Mesodermal cell (in vitro differentiated cells): ENCODE results near the gene REV1.

Experiments used
- H3K27ac ChIP-seq: 2 replicates; pipeline ENCODE4 v1.7.0; 2013; ENCODE audit warnings: mild to moderate bottlenecking, low read depth, low read length, moderate library complexity; ENCODE audit not compliant: severe bottlenecking
- H3K36me3 ChIP-seq: 2 replicates; pipeline ENCODE4 v1.7.1; 2013; ENCODE audit warnings: mild to moderate bottlenecking, low read length, moderate library complexity; ENCODE audit not compliant: control insufficient read depth, insufficient read depth
- H3K4me1 ChIP-seq: one replicate; pipeline ENCODE4 v1.7.1; 2013; ENCODE audit warnings: mild to moderate bottlenecking, low read length; ENCODE audit not compliant: insufficient read depth, control insufficient read depth, poor library complexity, severe bottlenecking
- H3K4me3 ChIP-seq: 2 replicates; pipeline ENCODE4 v1.7.0; 2013; ENCODE audit warnings: low read length, control low read depth, mild to moderate bottlenecking; ENCODE audit not compliant: insufficient read depth, poor library complexity, severe bottlenecking; ENCODE audit errors: extremely low read depth
- H3K9me3 ChIP-seq: 2 replicates; pipeline ENCODE4 v1.7.1; 2013; ENCODE audit warnings: mild to moderate bottlenecking, low read length, moderate library complexity; ENCODE audit not compliant: control insufficient read depth
- WGBS, 2 experiments: methylation state at CpG; one replicate each; pipeline ENCODE4 v1.1.5; 2013; ENCODE audit warnings: missing lambda C conversion rate in 2 of 2; ENCODE audit not compliant: insufficient coverage in 2 of 2; 5-methylcytosine and 5-hydroxymethylcytosine counted together

Gene REV1

GRCh38 chr2:99450199-99450598, 39.6 kb downstream of the REV1 start:
- H3K4me3 ChIP-seq = no peak overlapping the region
- no peaks in the 10 kb centered on the region for H3K9me3 ChIP-seq
- H3K36me3 ChIP-seq = peaks cover 72% of the 10 kb centered on the region
- no peaks in the 10 kb centered on the region for H3K4me1 ChIP-seq
- WGBS, 2 experiments = no CpG with 5 or more reads among the region's 1 CpG
- H3K27ac ChIP-seq = no peak overlapping the region

- no peaks in the 10 kb centered on the region for H3K9me3 ChIP-seq
Observed at GRCh38 chr2:99448556-99448955, 41.3 kb downstream of the REV1 start.

GRCh38 chr2:99445065-99445464, 44.8 kb downstream of the REV1 start:
- 93% methylated on average over 2 of the region's 4 CpGs for WGBS, 2 experiments
- Histone ChIP-seq H3K9me3 (no peaks in the 10 kb centered on the region), H3K36me3 (peaks cover 47% of the 10 kb centered on the region), H3K4me3 (no peak overlapping the region), H3K27ac (no peak overlapping the region), H3K4me1 (no peaks in the 10 kb centered on the region)

More at GRCh38 chr2:99448556-99448955, 41.3 kb downstream of the REV1 start:
- Histone ChIP-seq H3K4me3 (no peak overlapping the region), H3K27ac (no peak overlapping the region), H3K4me1 (no peaks in the 10 kb centered on the region), H3K36me3 (peaks cover 57% of the 10 kb centered on the region)
- WGBS, 2 experiments = 75 to 90% methylated on average over 1 of the region's 2 CpGs

- H3K9me3 ChIP-seq = no peaks in the 10 kb centered on the region
- no peak overlapping the region for H3K27ac ChIP-seq
- WGBS, 2 experiments = 92 to 96% methylated on average over 2 of the region's 2 CpGs
- peaks cover 46% of the 10 kb centered on the region for H3K36me3 ChIP-seq
- H3K4me1 ChIP-seq = no peaks in the 10 kb centered on the region
- H3K4me3 ChIP-seq = no peak overlapping the region
Observed at GRCh38 chr2:99444222-99444621, 45.6 kb downstream of the REV1 start.

GRCh38 chr2:99442837-99443236, 47.0 kb downstream of the REV1 start:
- Histone ChIP-seq H3K9me3 (no peaks in the 10 kb centered on the region), H3K36me3 (peaks cover 39% of the 10 kb centered on the region), H3K4me3 (no peak overlapping the region), H3K4me1 (no peaks in the 10 kb centered on the region), H3K27ac (no peak overlapping the region)
- WGBS, 2 experiments = 67% methylated on average over 1 of the region's 1 CpG; no CpG with 5 or more reads in 1 of the 2 experiments

- Histone ChIP-seq H3K9me3 (no peaks in the 10 kb centered on the region), H3K4me3 (no peak overlapping the region), H3K27ac (no peak overlapping the region), H3K4me1 (no peaks in the 10 kb centered on the region), H3K36me3 (peaks cover 27% of the 10 kb centered on the region)
- 75 to 84% methylated on average over 2 to 4 of the region's 4 CpGs for WGBS, 2 experiments
Observed at GRCh38 chr2:99439971-99440505, 49.8 kb downstream of the REV1 start.

- H3K4me1 ChIP-seq = no peaks in the 10 kb centered on the region
- H3K27ac ChIP-seq = no peak overlapping the region
- 98% methylated on average over 9 of the region's 10 CpGs for WGBS, 2 experiments
- H3K4me3 ChIP-seq = no peak overlapping the region
- H3K9me3 ChIP-seq = no peaks in the 10 kb centered on the region
- H3K36me3 ChIP-seq = peaks cover 27% of the 10 kb centered on the region
Observed at GRCh38 chr2:99436874-99437273, 52.9 kb downstream of the REV1 start.

- Histone ChIP-seq H3K4me1 (no peaks in the 10 kb centered on the region), H3K4me3 (no peak overlapping the region), H3K27ac (no peak overlapping the region), H3K36me3 (peaks cover 39% of the 10 kb centered on the region), H3K9me3 (no peaks in the 10 kb centered on the region)
- 89 to 100% methylated on average over 2 of the region's 2 CpGs for WGBS, 2 experiments
Observed at GRCh38 chr2:99433340-99433739, 56.5 kb downstream of the REV1 start.

GRCh38 chr2:99431587-99432275, 58.1 kb downstream of the REV1 start:
- H3K36me3 ChIP-seq = peaks cover 43% of the 10 kb centered on the region
- no peaks in the 10 kb centered on the region for H3K4me1 ChIP-seq
- H3K4me3 ChIP-seq = no peak overlapping the region
- no peaks in the 10 kb centered on the region for H3K9me3 ChIP-seq
- H3K27ac ChIP-seq = no peak overlapping the region
- WGBS, 2 experiments = 93 to 94% methylated on average over 10 to 11 of the region's 12 CpGs

GRCh38 chr2:99430614-99431291, 59.1 kb downstream of the REV1 start:
- H3K4me3 ChIP-seq = no peak overlapping the region
- 90 to 100% methylated on average over 2 of the region's 4 CpGs for WGBS, 2 experiments
- H3K27ac ChIP-seq = no peak overlapping the region
- no peaks in the 10 kb centered on the region for H3K9me3 ChIP-seq
- H3K4me1 ChIP-seq = no peaks in the 10 kb centered on the region
- peaks cover 43% of the 10 kb centered on the region for H3K36me3 ChIP-seq

GRCh38 chr2:99425022-99425421, 64.8 kb downstream of the REV1 start:
- no CpG with 5 or more reads among the region's 2 CpGs for whole genome bisulfite sequencing, 2 experiments
- H3K4me1 ChIP-seq = no peaks in the 10 kb centered on the region
- H3K4me3 ChIP-seq = no peak overlapping the region
- no peak overlapping the region for H3K27ac ChIP-seq
- H3K9me3 ChIP-seq = no peaks in the 10 kb centered on the region
- H3K36me3 ChIP-seq = peaks cover 61% of the 10 kb centered on the region
